Fibroblast of the aortic adventitia (primary cell): ENCODE results near the gene CLOCK. TPM values are rescaled to one million over a fixed set of nuclear protein-coding genes. Genes with fewer than 3 reads are reported as not detected.

Experiments used
- DNase-seq: peaks from one replicate; pipeline ENCODE4 v3.0.0-alpha.2; 2010; ENCODE audit warnings: low read depth
- H3K4me3 ChIP-seq: 2 replicates; pipeline ENCODE4 v1.5.1; 2011; ENCODE audit warnings: low read depth, mild to moderate bottlenecking, control low read depth, low read length, moderate library complexity
- CTCF ChIP-seq: IDR thresholded peaks from 2 replicates; pipeline ENCODE4 v1.5.1; 2011; ENCODE audit warnings: mild to moderate bottlenecking, low read length, control low read depth, inconsistent platforms; ENCODE audit not compliant: insufficient read depth
- total RNA-seq: library from RNA; depleted of rRNA; stranded (reverse); fragments of >200 nt; gene quantifications from 2 replicates; pipeline ENCODE4 v1.2.3, GENCODE V29; 2012; ENCODE audit warnings: low replicate concordance

Gene CLOCK
- total RNA-seq, 1 donor = 39.0 TPM

GRCh38 chr4:55409468-55410171 lies 137.1 kb downstream of the CLOCK start:
- peak; percentile 39 for TF ChIP-seq CTCF
- no peak overlapping the region for H3K4me3 ChIP-seq
- DNase-seq = peak; percentile 71

GRCh38 chr4:55407764-55408163 lies 138.9 kb downstream of the CLOCK start:
- no peak overlapping the region for H3K4me3 ChIP-seq
- no peak for DNase-seq

GRCh38 chr4:55407119-55407518 lies 139.6 kb downstream of the CLOCK start:
- no peak for TF ChIP-seq CTCF
- no peak for DNase-seq
- no peak overlapping the region for H3K4me3 ChIP-seq

More at GRCh38 chr4:55407764-55408163, 138.9 kb downstream of the CLOCK start:
- no peak for TF ChIP-seq CTCF

GRCh38 chr4:55406545-55406944 lies 140.2 kb downstream of the CLOCK start:
- H3K4me3 ChIP-seq = no peak overlapping the region
- no peak for DNase-seq
- no peak for TF ChIP-seq CTCF

- DNase-seq = no peak
- TF ChIP-seq CTCF = no peak
- no peak overlapping the region for H3K4me3 ChIP-seq
Observed at GRCh38 chr4:55405073-55405472, 141.6 kb downstream of the CLOCK start.

GRCh38 chr4:55399581-55399980 lies 147.1 kb downstream of the CLOCK start:
- H3K4me3 ChIP-seq = peak overlapping the region; percentile 76
- no peak for TF ChIP-seq CTCF
- no peak for DNase-seq

- H3K4me3 ChIP-seq = peak overlapping the region; percentile 76
- DNase-seq = peak; percentile 21
- no peak for TF ChIP-seq CTCF
Observed at GRCh38 chr4:55398966-55399365, 147.7 kb downstream of the CLOCK start.
